K562 (cell line): Measurements from ENCODE around the gene SYT13. TPM values are rescaled to one million over a fixed set of nuclear protein-coding genes. Genes with fewer than 3 reads are reported as not detected.

ENCODE experiments used
- ATAC-seq: fragments of 200-7000 bp; cut with Tn5 transposase; 3 replicates; pipeline ENCODE4 v1.9.1; 2020; ENCODE audit warnings: moderate library complexity
- BruUV-seq: library from RNA; stranded (reverse); fragments of 400-500 nt; replicated peaks from 2 replicates; lab custom pipeline; 2021; lab: Mats Ljungman, UMichigan
- CTCF ChIA-PET: fragments of 300-600 bp; formaldehyde crosslinking; extraction: SDS; loops from one replicate; lab custom pipeline; 2021; ENCODE audit warnings: low intra/inter-chr PET ratio; lab: Yijun Ruan, JAX
- POLR2A ChIA-PET: fragments of 300-600, 350-650 bp; sonication (Branson Sonifier 250); formaldehyde crosslinking; extraction: SDS; loops from one replicate; lab custom pipeline; 2021; ENCODE audit warnings: antibody characterized with exemption, inconsistent platforms; lab: Yijun Ruan, JAX
- DNase-seq, 4 experiments: peaks; one replicate each; pipeline versions ENCODE4 v3.0.0 to v3.0.0-alpha.2; 2011 to 2018; ENCODE audit warnings: low spot score in 3 of 4, mixed read lengths in 3 of 4; ENCODE audit errors: extremely low read depth in 1 of 4
- FAIRE-seq: peaks from 2 replicates; lab custom pipeline; 2011; peaks lifted over from hg19 to GRCh38; lab: Jason Lieb, UNC
- H2AFZ ChIP-seq: 2 replicates; pipeline ENCODE4 v1.6.0; 2011; ENCODE audit warnings: low read depth, low read length, control low read depth, inconsistent platforms
- H3K27ac ChIP-seq: fragments of 200-600 bp; 3 replicates; pipeline ENCODE4 v1.8.0; 2011; ENCODE audit warnings: low read depth, mild to moderate bottlenecking, control low read depth, inconsistent platforms, low read length, moderate library complexity, mixed read lengths; ENCODE audit errors: extremely low read depth
- H3K27me3 ChIP-seq, 2 experiments: fragments of 300-600 bp in 1 of 2; 2 replicates in 1 of 2; 3 replicates in 1 of 2; pipeline versions ENCODE4 v1.6.0 to v1.8.0; 2011; ENCODE audit warnings: inconsistent platforms in 2 of 2, low read length in 2 of 2, mild to moderate bottlenecking in 1 of 2, mixed read lengths in 1 of 2, moderate library complexity in 1 of 2; ENCODE audit not compliant: control insufficient read depth in 2 of 2, insufficient read depth in 2 of 2
- H3K36me3 ChIP-seq: fragments of 300-600 bp; 3 replicates; pipeline ENCODE4 v1.8.0; 2011; ENCODE audit warnings: mild to moderate bottlenecking, low read length, inconsistent platforms; ENCODE audit not compliant: control insufficient read depth, insufficient read depth
- H3K4me1 ChIP-seq, 2 experiments: fragments of 200-600 bp in 1 of 2; replicated peaks in 1 of 2; 2 replicates in 1 of 2; 3 replicates in 1 of 2; pipeline versions ENCODE4 v1.5.1 to v1.8.0; 2011; ENCODE audit warnings: inconsistent platforms in 2 of 2, low read length in 2 of 2, mild to moderate bottlenecking in 1 of 2, mixed read lengths in 1 of 2, moderate library complexity in 1 of 2; ENCODE audit not compliant: control insufficient read depth in 2 of 2, insufficient read depth in 2 of 2
- H3K4me2 ChIP-seq: 2 replicates; pipeline ENCODE4 v1.6.1; 2011; ENCODE audit warnings: low read length, control low read depth, inconsistent platforms, mixed read lengths; ENCODE audit not compliant: insufficient read depth
- H3K4me3 ChIP-seq: fragments of 200-600 bp; sonication (generic), shearing (Covaris generic); 2 replicates; pipeline ENCODE4 v1.5.1; 2016; ENCODE audit warnings: control low read depth, inconsistent platforms
- H3K79me2 ChIP-seq: fragments of 200-600 bp; 3 replicates; pipeline ENCODE4 v1.8.0; 2011; ENCODE audit warnings: low read length, inconsistent platforms; ENCODE audit not compliant: control insufficient read depth, insufficient read depth
- H3K9ac ChIP-seq, 2 experiments: 2 replicates each; pipeline versions ENCODE4 v1.6.0 to v1.6.1; 2011; ENCODE audit warnings: low read depth in 2 of 2, low read length in 2 of 2, control low read depth in 1 of 2, inconsistent platforms in 1 of 2, mild to moderate bottlenecking in 1 of 2, mixed read lengths in 1 of 2; ENCODE audit not compliant: insufficient read depth in 1 of 2
- H3K9me1 ChIP-seq: one replicate; pipeline ENCODE4 v1.6.0; 2011; ENCODE audit warnings: inconsistent platforms, mild to moderate bottlenecking, low read length, moderate library complexity; ENCODE audit not compliant: control insufficient read depth, insufficient read depth
- H3K9me3 ChIP-seq: replicated peaks from 2 replicates; pipeline ENCODE4 v1.5.1; 2011; ENCODE audit warnings: low read depth, low read length, inconsistent platforms; ENCODE audit not compliant: control insufficient read depth, insufficient read depth
- H4K20me1 ChIP-seq: replicated peaks from 2 replicates; pipeline ENCODE4 v1.6.1; 2011; ENCODE audit warnings: low read length, inconsistent platforms, mixed read lengths; ENCODE audit not compliant: control insufficient read depth, insufficient read depth
- FIP1L1 ChIP-seq: fragments of 200-400 bp; formaldehyde crosslinking; IDR thresholded peaks from 2 replicates; pipeline ENCODE4 v1.6.1; 2018; ENCODE audit warnings: mild to moderate bottlenecking, low read depth, low read length; ENCODE audit not compliant: poor library complexity, severe bottlenecking
- PTRF ChIP-seq: fragments of 450-650 bp; IDR thresholded peaks from 2 replicates; pipeline ENCODE4 v1.6.1; 2016; ENCODE audit warnings: mild to moderate bottlenecking, missing genetic modification characterization, missing compliant biosample characterization
- SIRT6 ChIP-seq: IDR thresholded peaks from one replicate; pipeline ENCODE4 v1.6.1; 2012; ENCODE audit warnings: low read depth, mild to moderate bottlenecking, control low read depth, inconsistent platforms, low read length, moderate library complexity
- SIX5 ChIP-seq, 2 experiments: IDR thresholded peaks; 2 replicates each; pipeline ENCODE4 v1.6.1; 2011; ENCODE audit warnings: low read length in 2 of 2, borderline replicate concordance in 1 of 2, low read depth in 1 of 2, mild to moderate bottlenecking in 1 of 2, moderate library complexity in 1 of 2; ENCODE audit not compliant: insufficient read depth in 1 of 2
- TAF15 ChIP-seq: fragments of 200-400 bp; formaldehyde crosslinking; IDR thresholded peaks from 2 replicates; pipeline ENCODE4 v1.6.1; 2017; ENCODE audit warnings: mild to moderate bottlenecking, low read depth, low read length, moderate library complexity
- ZKSCAN3 ChIP-seq: fragments of 250-450 bp; sonication (Bioruptor Pico); IDR thresholded peaks from 2 replicates; pipeline ENCODE4 v1.4.0; 2020
- WGBS: fragments of 100-300 bp; shearing (Covaris generic); methylation state at CpG from one replicate; pipeline ENCODE4 v1.1.6; 2016; ENCODE audit warnings: low coverage, mixed read lengths; ENCODE audit not compliant: insufficient coverage; ENCODE audit errors: missing lambda C conversion rate; 5-methylcytosine and 5-hydroxymethylcytosine counted together
- in situ Hi-C: fragments of 300-500 bp; cut with MboI; formaldehyde crosslinking; loops from 4 replicates; pipeline ENCODE4 v1.15.0; 2018; ENCODE audit warnings: inconsistent platforms, mixed read lengths
- intact Hi-C: fragments of 100-400 bp; cut with micrococcal nuclease; formaldehyde crosslinking; loops from 2 replicates; pipeline ENCODE4 v1.14.2; 2022
- polyA plus RNA-seq, 8 experiments: library from polyadenylated mRNA; depleted of rRNA in 4 of 8; stranded (reverse) in 5 of 8; unstranded in 3 of 8; fragments of >200 nt; fragmentation: Nextera tagmentation in 2 of 8; fragmentation: Illumina TruSeq in 1 of 8; extraction: Ambion mirVana in 2 of 8; extraction: Trizol in 1 of 8; gene quantifications; 2 replicates each; pipeline versions ENCODE4 v1.2.1 to v1.2.3, GENCODE V29; 2011 to 2014; ENCODE audit warnings: inconsistent platforms in 1 of 8, missing spikeins in 1 of 8
- total RNA-seq, 7 experiments: library from RNA; depleted of rRNA in 6 of 7; stranded (reverse); fragments of >200 nt in 6 of 7; fragmentation: Illumina TruSeq in 2 of 7; extraction: Trizol in 2 of 7; gene quantifications; 2 replicates each; pipeline versions ENCODE4 v1.2.1 to v1.2.3, GENCODE V29; 2011 to 2021; ENCODE audit warnings: low replicate concordance in 1 of 7

The SYT13 gene
- total and polyA plus RNA-seq, 9 of the 15 experiments (the other 6 are each of a cell fraction or from before 2014, with no cell fraction given), result under 0.01 to 0.13 (median 0.08) TPM; not detected in 2

- FAIRE-seq (no peak), ATAC-seq (no peak), DNase-seq (no peak)
- Histone ChIP-seq H3K4me1 (peaks cover 0 to 6% of the 10 kb centered on the region in 2 experiments; a peak in 1 of 5 replicates), H2AFZ (no peak overlapping the region), H3K79me2 (no peaks in the 10 kb centered on the region), H3K36me3 (no peaks in the 10 kb centered on the region), H3K9me3 (no peaks in the 10 kb centered on the region), H3K9ac (no peak overlapping the region), H4K20me1 (peaks cover 22% of the 10 kb centered on the region), H3K4me2 (no peak overlapping the region), H3K27me3 (peaks cover 8 to 54% of the 10 kb centered on the region in 2 experiments; a peak in 3 of 5 replicates), H3K9me1 (peaks cover 3% of the 10 kb centered on the region), H3K27ac (no peak overlapping the region), H3K4me3 (no peak overlapping the region)
- ChIA-PET POLR2A (interaction anchor here (0.6 kb wide), 1 partner anchor 16 kb away, joined by 3 read pairs; no protein-coding TSS in a partner anchor), CTCF (no interaction called here)
- intact Hi-C loops (loop anchor here (10.0 kb wide), 1 partner anchor 124 kb away; no protein-coding TSS in a partner anchor), in situ Hi-C loops (no loop called here)
- no peak for TF ChIP-seq PTRF
- no peak for TF ChIP-seq TAF15
- TF ChIP-seq ZKSCAN3 (CRISPR knock-in tag), result no peak
- TF ChIP-seq FIP1L1, result no peak
- TF ChIP-seq SIRT6, result no peak
- TF ChIP-seq SIX5 (IDR thresholded peaks at IDR 0.05; ENCODE audit: borderline replicate concordance in 1 of 2, insufficient read depth in 1 of 2, low read depth in 1 of 2, low read length in 2 of 2), result no peak
- WGBS, result 1% methylated on average over 6 of the region's 9 CpGs
- BruUV-seq, result no TSS peak
Observed at GRCh38 chr11:45210846-45211245, 75.3 kb downstream of the SYT13 start.
